GM19023 (cell line): ENCODE results near the gene LFNG.

Experiments used
- ATAC-seq: cut with Tn5 transposase; IDR thresholded peaks from one replicate; pipeline ENCODE4 v1.9.1; 2021; ENCODE audit warnings: mild to moderate bottlenecking, moderate library complexity; ENCODE audit not compliant: unreplicated experiment

Gene LFNG

GRCh38 chr7:2483494-2483893, 36.1 kb upstream of the LFNG start:
- ATAC-seq = no peak

GRCh38 chr7:2484868-2485267, 34.7 kb upstream of the LFNG start:
- no peak for ATAC-seq

DNA sequence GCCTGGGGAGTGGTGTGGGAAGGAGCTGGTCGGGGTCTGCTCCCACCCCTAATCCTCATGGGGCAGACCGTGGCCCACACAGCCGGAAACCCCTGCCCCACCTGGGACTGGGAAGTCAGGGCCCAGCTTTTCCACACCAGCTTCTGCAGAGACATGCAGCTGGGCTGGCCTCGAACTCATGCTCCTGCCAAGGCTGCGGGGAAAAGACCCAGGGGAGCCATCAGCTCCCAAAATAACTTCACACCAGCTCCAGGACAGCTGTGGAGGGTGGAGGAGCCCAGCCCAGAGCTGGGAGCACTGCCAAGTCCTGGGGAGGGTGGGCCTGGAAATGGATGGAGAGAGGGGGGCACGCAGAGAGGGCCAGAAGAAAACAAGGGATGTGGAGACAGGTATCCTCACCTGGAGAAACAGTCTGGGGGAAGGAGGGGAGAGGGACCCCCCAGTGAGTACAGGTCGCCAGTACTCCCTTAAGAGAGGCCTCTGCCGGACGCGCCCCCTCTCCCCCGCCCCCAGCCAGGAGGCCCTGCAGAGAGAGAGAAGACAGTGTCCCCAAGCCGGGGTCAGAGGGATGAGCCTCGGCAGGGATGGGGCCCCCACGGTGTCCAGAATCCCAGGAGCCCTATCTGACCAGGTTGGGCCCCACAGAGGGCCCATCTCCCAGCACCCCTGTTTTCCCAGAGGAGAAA, 31.8 kb upstream of the LFNG start:
- ATAC-seq = no peak

- ATAC-seq = no peak
Measured at GRCh38 chr7:2488272-2488645, 31.3 kb upstream of the LFNG start.

GRCh38 chr7:2488681-2489080, 30.9 kb upstream of the LFNG start:
- ATAC-seq = no peak

- ATAC-seq = no peak
Measured at GRCh38 chr7:2490181-2490651, 29.4 kb upstream of the LFNG start.

DNA sequence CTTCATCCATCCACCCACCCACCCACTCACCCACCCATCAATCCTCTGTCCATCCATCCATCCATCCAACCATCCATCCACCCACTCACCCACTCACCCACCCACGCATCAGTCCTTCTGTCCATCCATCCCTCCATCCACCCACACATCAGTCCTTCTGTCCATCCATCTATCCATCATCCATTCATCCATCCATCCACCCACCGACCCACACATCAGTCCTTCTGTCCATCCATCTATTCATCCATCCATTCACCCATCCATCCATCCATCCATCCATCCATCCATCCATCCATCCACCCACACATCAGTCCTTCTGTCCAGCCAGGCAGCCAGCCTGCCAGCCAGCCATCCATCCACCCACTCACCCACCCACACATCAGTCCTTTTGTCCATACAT, 27.5 kb upstream of the LFNG start:
- no peak for ATAC-seq

DNA sequence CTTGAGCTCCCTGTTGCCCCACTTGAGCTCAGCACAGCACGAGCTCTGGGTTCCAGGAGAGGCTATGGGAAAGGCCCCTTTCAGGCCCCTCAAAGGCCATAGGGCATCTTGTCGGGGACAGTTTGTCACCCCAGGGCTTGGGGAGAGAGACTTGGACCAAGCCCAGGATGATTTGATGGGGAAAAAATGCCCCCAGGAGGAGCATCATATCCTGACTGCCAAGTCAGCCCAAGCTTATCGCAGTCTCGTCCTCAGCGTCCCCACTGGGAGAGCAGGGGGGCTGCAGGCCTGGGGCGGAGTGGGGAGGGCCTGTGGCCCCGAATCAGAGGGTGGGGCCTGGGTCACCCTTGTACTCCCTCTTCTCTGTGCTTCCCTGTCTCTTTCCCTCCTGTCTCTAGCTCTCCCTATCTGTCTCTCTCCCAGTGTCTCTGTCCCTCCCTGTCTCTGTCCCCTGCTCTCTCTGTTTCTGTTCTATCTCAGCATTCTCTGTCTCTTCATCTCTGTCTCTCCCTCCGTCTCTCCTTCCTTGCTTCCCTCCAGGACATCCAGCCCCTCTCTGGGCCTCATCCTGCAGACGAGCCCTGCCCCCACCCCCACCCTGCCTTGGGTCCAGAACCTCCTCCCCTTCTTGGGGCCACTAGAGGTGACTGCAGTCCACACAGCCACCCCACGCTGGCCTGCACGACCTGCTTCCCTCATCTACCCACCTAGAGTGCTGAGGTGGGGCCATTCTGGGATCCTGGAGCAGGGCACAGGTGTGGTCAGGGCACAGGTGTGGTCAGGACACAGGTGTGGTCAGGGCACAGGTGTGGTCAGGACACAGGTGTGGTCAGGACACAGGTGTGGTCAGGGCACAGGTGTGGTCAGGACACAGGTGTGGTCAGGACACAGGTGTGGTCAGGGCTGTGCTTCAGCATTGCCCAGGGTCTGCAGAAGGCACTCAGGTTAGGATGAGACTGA, 26.1 kb upstream of the LFNG start:
- ATAC-seq = no peak

- no peak for ATAC-seq
Measured at GRCh38 chr7:2494191-2495130, 25.1 kb upstream of the LFNG start.

- no peak for ATAC-seq
Measured at GRCh38 chr7:2495418-2496299, 23.9 kb upstream of the LFNG start.

GRCh38 chr7:2496375-2496774, 23.2 kb upstream of the LFNG start:
- no peak for ATAC-seq

GRCh38 chr7:2497065-2497464, 22.5 kb upstream of the LFNG start:
- no peak for ATAC-seq

DNA sequence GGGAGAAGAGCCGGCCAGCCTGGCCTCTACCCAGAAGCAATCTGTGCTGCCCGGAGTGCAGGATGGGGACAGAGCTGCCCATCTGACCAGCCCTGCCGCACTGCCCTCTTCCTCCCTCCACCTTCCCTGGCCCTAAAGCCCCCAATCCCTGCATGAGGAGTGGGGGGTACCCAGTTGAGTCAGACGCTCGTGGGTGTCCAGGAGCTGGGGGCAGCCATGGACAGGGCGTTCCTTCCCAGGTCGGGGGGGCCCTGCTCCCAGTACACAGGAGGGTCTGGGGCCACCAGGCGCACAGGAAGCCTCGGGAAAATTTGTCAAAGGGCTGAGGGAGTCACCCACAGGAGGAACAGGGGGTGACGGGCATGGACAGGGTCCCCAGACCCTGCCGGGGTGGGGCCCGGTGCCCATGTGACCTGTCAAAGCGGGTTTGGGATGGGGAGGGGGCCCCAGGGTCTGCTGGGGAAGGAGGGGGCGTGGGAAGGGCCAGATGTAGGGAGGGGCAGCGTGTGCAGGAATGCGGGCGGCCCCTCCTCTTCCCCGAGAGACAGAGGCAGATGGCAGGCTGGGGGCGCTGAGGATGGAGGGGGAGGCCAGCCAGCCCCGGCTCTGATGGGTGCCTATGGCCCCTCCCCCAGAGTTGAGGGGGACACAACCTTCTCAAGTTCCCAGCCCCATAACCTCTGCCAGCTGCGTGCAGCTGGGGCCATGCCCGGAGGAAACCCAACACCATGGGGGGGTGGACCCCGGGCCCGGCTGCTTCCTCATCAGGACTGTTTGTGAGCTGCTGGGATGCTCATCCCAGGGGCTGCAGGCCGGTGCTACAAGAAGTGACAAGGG, 21.9 kb upstream of the LFNG start:
- no peak for ATAC-seq

DNA sequence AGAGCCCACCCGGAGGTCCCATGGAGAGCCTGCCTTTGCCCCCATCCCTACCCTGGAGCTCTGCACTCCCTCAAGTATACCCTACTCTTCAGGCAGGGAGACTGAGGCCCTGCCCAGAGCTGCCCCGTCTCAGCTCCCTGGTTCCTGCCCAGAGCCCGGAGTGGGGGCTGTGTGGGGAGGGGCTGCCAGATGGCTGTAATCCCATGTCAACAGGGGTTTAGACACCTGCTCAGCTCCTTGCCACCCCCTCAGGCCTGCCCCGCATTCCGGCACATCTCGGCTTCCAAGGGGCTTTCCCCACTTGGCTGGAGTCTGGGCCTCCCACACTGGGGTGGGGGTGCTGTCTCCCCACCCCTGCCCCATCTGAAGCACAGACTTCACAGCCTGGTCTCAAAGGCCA, 20.9 kb upstream of the LFNG start:
- ATAC-seq = no peak

DNA sequence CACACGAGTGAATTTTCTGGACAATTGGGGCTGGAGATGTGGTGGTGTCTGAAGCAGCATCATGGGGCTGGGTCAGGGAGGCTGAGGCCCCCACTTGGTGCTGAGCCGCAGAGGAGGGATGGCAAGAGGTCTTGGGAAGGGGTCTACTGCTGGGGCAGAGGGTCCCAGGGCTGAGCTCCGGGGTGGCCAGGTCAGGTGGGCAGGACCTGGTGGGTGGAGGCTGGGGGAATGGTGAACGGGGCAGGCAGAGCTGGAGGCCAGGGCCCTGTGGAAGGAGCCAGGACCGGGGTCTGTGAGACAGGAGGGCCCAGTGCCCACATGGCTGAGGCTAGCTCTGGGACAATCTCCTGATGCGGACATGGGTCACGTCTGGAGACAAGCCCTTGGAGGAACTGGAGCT, 20.4 kb upstream of the LFNG start:
- ATAC-seq = no peak

DNA sequence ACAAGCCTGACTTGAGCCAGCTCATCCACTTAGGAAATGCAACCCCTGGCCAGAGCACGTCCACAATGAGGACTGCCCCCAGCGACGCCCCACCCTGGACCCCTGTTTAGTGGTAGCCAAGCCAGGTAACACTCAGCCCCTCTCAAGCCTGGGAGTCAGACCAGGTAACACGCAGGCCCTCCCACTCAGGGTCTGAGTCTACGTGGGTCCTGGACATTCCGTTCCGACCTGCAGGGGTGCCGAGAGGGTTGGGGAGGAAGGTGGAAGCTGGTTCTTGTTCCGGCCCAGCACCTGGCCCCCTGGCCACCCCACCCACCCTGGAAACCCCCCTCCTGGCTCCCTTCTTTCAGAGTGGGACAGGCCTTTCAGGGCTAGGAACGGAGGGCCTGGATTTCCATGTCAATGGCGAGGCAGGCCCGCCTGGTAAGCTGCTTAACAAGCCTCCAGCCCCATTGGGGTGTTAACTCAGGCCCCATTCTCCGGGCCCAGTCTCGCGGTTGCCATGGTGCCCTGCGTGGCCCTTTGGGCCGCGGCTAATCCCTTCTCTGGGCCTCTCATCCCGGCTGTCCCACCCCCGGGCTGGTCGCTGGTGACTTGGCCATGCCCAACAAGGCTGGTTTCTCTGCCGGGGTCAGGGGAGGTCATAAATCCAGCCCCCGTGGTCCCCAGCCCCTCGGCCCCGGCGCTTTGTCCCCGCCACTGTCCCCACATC, 19.7 kb upstream of the LFNG start:
- no peak for ATAC-seq

- ATAC-seq = no peak
Measured at GRCh38 chr7:2500701-2501100, 18.9 kb upstream of the LFNG start.

DNA sequence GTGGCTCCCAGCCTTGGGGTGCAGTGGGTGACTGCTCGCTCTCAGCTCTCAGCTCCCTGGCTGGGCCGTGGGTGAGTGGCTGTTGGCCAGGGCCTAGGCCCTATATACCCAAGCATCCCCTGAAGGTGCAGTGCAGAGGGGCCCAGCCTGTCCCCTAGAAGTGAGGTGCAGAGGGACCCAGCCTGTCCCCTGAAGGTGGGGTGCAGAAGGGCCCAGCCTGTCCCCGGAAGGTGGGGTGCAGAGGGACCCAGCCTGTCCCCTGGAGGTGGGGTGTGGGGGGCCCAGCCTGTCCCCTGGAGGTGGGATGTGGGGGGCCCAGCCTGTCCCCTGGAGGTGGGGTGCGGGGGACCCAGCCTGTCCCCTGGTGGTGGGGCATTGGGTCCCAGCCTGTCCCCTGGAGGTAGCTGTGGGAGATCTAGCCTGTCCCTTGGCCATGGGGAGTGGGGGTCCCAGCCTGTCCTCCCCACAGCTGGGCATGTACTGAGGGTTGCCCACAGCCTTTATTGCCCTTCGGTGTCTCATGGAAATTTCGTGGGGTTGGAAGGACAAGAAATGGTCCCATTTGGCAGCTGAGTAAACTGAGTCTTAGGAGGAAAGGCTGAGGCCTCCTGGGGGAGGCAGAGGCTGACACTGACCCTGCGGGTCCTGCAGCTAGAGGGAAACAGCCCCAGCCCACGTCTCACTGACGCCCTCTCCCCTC, 17.5 kb upstream of the LFNG start:
- ATAC-seq = no peak
